M059J (cell line): Measurements from ENCODE around the gene CLCN3. TPM values are rescaled to one million over a fixed set of nuclear protein-coding genes. Genes with fewer than 3 reads are reported as not detected.
"Not testable (repeated sequence)": the region's sequence is repeated elsewhere in the genome, so short reads cannot be mapped to it uniquely, and the experiment has no call there.

Experiments
- DNase-seq: peaks from one replicate; pipeline ENCODE4 v3.0.0-alpha.2; 2012; ENCODE audit warnings: low read depth
- total RNA-seq: library from RNA; depleted of rRNA; stranded (reverse); fragments of >200 nt; shearing (Covaris generic); gene quantifications from 2 replicates; pipeline ENCODE4 v1.2.3, GENCODE V29; 2014

CLCN3 gene
- total RNA-seq, 1 experiment from 2014 or later: 11.3 TPM

DNA sequence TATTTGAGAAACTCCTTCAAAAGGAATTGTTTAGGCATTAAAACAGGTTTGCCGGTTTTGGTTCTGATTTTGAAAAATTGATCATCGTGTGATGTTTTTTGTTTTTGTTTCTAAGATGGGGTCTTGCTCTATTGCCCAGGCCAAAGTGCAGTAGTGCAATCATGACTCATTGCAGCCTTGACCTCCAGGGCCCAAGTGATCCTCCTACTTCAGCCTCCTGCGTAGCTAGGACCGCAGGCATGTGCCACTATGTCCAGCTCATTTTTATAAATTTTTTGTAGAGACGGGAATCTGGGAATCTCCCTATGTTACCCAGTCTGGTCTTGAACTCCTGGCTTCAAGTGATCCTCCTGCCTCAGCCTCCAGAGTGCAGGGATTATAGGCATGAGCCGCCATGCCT is 35.0 kb downstream of the CLCN3 start:
- DNase-seq: no peak

DNA sequence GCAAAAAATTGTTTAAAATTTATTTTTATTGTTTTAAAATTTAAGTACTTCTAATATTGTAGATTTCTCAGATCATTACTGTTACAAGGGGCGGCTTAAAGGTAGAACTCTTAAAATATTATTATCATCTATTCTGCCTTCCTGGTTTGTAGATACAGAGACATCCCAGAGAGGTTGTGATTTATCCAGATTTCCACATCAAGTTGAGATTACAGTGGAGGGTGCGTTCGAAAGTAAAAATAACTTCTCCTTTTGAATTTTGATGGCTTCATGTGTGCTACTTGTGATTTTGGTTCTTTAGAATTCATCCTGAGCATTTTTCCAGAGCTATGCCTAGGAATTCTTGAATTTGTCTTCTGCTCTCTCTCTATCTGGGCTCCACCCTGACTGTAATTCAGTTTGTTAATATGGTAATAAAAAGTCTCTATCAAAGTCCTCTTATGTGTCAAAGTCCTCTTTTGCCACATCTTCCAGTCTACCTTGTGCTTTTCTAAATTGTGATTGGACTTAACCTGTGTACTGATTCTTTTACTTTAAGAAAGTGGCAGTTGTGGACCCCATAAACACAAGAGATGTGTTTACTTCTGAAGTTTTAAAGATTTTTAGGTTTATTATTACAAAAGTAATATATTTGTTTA is 37.2 kb downstream of the CLCN3 start:
- no peak for DNase-seq

DNA sequence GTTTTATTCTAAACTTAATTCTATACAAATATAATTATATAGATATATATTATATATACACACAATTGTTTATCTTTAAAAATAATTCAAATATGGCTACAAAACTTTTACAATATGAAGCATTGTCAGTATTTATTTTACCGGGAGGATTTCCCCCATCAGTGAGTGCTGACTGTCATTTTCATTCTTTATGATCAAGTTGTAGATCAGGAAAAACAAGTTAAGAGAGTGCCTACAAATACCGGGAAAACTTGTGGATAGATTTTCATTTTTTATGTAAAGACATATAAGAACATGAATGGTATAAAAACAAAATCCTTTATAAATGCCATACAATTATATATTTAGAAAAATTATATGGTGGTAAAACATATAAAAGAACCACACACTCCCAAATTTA is 37.8 kb downstream of the CLCN3 start:
- no peak for DNase-seq

DNA sequence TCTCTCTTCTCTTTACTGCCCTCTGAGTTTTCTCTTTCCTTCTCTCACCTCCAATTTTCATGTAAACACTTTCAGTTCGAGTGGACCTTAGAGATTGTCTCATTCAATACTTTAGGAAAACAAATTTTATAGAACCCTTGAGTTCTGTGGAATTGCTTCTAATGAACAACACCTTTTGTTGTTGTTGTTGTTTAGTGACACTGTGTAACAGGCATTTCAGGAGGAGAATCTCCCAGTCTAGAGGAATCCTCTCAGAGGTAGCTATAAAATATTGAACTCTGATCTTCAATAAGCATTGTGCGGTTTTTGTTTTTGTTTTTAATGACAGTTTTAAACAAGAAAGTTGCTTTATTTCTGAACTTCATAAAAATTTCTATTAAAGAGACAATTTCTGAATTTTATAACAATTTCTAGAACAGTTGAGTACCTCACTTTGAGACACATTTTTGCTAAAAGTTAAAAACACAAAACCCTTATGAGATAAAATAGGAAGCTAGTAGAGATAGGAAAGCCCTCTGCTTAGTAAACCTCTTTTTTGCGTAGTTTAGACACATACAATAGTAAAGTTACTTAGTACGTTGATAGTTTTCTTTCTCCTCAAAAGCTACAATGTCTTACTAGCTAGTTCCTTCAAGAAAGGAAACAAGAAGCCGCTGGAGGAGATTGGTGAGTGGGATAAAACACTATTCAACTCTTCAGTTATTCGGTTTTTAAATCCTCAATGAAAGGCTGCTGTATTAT is 38.8 kb downstream of the CLCN3 start:
- DNase-seq: peak; percentile 12

DNA sequence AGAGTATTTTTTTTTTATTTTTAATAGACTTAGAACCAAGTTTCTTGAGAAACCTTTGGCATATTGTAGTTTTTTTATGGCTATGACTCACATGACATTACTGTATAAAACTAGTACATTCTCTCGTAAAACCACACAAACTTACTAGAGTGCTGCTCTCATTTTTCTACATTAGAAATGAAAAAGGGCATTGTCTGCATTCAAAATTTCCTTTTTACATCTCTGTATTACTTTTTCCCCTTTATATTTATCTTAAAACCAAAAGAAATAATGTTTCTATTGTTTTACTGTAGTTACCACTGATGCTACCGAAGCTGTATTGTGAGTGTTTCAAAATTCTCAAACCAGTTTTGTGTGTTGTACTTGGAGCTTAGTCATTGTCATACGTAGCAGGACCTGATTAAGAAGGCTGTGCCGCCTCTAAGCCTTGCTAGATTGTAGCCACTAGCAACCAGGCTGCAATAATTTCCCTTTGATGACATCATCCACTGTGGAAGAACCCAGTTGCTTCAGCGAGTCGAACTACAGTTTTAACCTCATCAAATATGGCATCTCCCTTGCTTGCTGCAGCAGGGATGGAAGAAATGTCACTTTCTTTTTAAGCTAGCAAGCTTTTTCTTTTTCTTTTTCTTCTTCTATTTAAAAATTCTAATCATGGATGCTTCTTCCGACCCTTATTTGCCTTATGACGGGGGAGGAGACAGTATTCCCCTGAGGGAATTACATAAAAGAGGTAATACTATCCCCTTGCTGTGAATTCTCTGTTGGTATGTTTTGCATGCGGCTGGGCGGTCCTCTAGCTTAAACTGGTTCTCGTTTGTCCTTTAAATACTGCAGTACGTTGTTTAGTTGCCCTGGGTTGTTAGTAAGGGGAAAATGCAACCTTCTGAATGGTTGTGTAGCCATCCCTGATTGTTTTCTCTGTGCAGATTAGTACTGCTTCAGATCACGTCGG is 39.6 kb downstream of the CLCN3 start:
- DNase-seq: peak; percentile 97

DNA sequence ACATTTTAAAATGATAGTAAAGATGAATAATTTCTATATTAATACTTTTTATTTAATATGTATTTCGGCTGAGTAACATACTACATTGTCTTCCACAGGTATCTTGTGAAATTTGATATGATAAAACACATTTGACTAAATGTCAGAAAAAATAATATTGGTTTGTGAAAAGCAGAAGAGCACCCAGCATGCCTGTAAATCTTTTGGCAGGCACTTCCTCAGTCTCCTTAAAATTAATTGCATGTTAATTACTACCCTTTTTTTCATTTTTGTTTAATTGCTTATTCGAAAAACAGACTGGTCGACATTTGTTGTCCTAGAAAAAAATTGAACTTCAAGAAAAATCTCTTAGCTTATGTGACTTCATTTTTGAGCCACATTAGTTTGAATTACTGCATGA is 40.6 kb downstream of the CLCN3 start:
- DNase-seq: no peak

DNA sequence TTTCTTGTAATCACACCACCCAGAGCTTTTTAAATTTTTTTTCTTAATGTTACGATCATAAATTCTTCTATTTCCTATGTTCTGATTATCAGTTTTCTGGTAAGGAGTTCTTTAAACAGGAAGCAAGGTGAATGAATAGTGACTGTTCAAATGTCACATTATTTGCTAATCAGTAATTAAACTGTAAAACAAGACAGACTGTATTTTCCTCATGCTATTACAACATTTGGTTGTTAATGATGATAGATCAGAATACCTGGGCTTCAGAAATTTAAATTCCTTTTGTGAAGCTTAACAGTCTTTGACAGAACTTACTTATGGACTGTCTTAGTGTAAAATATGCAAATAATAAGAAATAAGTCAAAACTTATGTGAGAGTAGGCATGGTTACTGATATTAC is 41.4 kb downstream of the CLCN3 start:
- DNase-seq: no peak

DNA sequence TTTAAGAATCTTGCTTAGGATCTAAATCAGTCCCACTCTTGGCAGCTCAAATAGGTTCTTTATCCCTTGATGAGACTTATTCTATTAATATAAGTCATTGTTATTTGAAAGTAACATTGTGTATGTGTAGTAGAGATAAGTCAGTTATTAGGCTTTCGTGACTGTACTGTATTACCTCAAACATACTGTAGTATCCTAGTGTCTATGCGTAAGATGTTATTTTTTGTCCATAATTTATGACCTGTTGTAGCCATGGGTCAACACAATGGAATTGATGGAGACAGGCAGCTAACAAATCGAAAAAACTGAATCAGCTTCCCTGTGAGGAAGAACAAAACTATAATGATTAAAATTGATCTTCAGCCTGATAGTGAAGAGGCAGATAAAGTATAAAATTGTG is 41.8 kb downstream of the CLCN3 start:
- DNase-seq: no peak

DNA sequence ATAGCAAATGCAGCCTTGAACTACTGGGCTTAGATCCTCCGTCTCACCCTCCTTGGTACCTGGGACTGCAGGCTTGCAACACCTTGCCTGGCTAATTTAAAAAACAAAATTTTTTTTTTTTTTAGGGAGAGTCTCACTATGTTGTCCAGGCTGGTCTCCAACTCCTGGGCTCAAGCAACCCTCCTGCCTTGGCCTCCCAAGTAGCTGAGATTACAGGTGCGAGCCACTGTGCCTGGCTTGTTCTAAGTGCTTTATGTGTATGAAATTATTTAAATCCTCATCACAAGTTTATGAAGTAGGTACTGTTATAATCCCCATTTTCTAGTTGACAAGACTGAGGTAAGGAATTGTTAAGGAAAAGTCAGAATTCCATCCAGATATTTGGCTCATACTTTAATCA is 43.0 kb downstream of the CLCN3 start:
- no peak for DNase-seq

DNA sequence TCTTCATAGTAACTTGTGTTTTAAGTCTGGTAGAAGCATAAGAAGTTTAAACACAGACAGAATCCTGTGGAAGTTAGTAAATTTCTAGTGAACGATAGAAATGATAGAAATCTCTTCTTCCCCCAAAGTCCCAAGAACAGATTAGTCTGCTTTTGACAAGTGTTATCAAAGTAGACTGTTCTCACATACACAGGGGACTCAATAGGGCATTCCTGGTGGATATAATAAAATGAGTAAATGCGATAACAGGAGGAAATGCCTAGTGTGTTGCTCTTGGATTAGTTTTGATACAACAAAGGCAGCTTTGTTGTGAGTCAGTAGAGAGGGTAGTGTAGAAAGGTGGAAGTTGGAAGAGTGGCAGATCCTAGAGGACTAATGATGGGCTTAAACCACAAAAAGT is 43.5 kb downstream of the CLCN3 start:
- DNase-seq: peak; percentile 17

DNA sequence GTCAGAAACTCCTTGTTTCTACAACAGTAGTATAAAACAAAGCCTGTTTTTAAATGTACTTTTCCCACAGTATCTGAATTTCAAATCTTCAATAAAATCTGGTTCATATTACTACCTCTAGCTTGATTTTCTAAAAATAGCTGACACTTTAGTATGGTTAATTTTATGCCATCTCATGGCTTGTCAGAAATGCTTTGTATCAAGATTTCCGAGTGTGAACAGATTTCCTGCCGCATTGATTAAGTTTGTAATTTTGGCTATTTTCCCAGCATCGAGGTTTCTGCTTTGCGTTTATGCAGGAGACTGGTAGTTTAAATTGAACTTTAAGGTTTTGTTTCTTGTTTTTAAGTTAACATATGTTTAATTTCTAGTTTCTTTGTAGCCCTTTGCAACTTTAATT is 44.2 kb downstream of the CLCN3 start:
- DNase-seq: peak; percentile 2

DNA sequence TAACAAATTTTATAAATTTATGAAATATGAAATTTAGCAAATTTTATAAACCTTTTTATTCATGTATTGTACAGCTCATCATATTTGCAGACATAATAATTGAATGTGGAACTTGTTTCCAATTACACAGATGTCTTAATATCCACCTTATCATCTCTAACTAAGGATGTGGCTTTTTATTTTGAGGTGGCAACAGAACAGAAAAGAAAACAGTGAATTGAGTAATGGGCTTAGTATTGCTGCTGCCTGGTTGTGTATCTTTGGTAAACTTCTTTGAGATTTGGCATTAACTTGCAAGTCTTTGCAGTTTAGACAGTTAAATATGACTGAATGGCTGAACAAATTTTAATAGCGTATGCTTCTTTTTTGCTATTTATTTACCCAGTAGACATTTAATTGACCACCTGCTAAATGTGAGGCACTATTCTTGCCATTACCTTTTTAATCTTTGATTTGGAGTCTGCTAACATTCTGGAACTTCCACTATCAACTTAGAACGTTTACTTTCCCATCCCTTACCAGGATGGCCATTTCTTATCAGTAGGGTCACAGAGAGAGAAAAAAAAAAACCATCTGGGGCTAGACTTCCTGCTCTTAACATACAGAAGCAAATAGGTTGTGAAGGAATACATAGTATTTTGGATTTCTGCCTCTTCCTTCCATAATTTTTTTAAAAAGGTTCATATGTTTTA is 44.8 kb downstream of the CLCN3 start:
- no peak for DNase-seq

DNA sequence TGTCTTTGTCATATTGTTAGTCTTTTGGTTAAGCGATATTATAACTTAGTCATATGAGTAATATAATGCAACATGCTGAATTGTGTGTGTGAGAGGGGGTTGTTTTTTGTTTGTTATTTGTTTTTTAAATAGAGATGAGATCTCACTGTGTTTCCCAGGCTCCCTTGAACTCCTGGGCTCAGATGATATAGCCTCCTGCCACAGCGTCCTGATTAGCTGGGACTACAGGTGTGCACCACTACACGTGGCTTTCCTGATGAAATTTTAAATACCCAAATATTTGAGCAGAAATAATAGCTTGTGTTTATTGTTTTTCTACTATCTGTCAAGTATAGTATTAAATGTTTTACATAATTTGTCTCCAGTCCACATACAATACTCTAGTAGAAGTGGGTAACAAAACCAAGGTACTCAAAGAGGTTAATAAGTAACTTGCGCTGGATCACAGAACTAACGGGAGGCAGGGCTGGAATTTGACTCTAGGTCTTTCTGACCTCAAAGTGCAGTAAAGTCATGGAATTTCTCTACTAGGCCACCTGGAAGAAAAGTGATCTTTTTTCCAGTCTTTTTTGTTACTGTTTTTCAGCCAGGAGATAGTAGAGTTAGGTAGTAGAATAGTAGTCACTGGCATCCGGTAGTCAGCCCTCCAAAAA is 47.8 kb downstream of the CLCN3 start:
- no peak for DNase-seq

DNA sequence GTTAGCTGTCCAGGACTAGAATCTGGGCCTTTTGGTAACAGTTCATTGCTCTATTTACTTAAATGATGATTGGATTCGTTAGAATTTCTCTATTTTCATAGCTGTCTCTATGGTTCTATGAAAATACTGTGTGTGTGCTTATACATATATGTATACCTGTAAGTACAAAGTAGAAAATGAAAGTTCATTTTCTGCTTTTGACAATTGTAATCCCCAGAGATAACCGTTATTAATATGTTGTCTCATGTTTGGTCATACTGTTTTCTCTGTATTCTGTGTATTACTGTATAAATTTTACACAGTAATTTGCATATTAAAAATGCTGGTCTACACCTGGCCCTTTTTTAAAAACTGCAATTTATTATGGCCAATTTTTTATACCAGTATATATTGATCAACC is 55.4 kb downstream of the CLCN3 start:
- DNase-seq: no peak

DNA sequence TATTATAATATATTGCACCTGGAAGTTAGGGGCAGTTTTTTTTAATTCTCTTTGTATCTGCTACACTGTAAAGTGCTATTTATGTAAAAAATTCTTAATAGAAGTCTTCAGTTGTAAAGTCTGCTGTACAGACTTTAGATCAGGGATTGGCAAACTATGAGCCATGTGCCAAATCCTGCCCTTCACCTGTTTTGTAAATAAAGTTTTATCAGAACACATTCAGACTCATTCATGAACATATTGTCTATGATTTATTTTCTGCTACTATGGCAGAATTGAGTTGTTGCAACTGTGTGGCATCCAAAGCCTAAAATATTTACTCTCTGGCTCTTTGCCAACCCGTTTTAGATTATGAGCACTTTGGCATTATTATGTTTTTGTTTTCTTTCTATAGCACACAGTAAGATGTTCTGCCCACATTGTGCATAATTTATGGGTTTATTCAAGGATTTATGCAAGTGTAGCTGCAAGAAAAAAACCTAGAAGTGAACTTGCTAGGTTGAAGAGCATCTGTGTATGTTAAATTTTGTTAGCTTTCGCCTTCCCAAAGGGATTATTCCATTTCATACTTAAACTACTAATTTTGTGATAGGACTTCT is 56.9 kb downstream of the CLCN3 start:
- DNase-seq: no peak

DNA sequence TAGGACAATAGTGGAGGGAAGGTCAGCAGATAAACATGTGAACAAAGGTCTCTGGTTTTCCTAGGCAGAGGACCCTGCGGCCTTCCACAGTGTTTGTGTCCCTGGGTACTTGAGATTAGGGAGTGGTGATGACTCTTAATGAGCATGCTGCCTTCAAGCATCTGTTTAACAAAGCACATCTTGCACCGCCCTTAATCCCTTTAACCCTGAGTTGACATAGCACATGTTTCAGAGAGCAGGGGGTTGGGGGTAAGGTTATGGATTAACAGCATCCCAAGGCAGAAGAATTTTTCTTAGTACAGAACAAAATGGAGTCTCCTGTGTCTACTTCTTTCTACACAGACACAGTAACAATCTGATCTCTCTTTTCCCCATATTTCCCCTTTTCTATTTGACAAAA is 58.1 kb downstream of the CLCN3 start:
- DNase-seq: not testable (repeated sequence)

DNA sequence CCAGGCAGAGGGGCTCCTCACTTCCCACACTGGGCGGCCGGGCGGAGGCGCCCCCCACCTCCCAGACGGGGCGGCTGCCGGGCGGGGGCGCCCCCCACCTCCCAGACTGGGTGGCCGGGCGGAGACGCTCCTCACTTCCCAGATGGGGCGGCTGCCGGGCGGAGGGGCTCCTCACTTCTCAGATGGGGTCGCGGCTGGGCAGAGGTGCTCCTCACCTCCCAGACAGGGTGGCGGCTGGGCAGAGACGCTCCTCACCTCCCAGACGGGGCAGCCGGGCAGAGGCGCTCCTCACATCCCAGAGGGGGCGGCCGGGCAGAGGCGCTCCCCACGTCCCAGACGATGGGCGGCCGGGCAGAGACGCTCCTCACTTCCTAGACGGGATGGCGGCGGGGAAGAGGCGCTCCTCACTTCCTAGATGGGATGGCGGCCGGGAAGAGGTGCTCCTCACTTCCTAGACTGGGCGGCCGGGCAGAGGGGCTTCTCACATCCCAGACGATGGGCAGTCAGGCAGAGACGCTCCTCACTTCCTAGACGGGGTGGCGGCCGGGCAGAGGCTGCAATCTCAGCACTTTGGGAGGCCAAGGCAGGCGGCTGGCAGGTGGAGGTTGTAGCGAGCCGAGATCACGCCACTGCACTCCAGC is 58.7 kb downstream of the CLCN3 start:
- DNase-seq: not testable (repeated sequence)

DNA sequence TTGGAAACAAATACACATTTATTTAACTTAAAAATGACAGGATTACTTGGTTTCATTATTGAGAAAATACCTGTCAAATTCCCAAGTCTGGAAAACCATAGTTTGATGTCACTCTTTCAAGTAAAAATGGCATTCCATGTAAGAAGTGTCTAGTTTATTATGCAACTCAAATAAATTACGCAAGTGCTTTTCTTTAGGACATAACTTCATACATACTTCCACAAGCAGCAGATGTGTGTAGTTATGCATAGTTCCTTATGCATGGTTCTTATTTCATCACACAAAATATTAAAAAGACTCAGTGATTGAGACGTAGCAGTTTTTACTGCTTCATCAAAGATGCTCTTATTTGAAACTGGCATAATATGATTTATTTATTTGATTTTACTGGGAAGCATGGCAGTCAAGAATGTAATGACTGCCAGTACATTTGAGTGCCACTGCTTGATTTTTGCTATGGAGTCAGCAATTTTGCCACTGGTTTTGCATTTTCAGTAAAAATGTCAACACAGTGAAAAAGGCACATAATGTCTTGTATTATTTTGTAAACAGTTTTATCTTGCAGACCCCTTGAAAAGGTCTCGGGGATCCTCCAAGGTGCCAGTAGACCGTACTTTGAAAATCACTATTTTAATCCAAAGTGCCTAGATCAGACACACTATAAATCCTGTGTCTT is 62.1 kb downstream of the CLCN3 start:
- DNase-seq: no peak

DNA sequence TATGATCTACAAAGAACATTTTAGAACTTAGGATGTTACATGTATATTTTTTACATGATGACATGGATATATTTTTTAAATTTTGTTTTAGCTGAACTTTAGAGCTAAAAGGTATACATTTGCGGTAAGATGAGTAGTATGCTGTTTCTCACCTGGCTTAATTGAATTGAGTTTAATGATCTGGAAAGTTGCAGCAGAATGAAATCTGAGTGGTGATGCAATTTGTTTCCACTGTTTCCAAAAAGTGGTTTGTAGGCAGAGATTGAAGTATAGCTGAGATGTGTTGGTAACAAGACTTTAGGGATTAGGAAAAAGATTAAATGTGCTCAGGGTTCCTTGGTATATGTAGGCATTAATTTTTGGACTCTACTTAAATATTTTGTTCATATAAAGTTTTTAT is 69.3 kb downstream of the CLCN3 start:
- no peak for DNase-seq

DNA sequence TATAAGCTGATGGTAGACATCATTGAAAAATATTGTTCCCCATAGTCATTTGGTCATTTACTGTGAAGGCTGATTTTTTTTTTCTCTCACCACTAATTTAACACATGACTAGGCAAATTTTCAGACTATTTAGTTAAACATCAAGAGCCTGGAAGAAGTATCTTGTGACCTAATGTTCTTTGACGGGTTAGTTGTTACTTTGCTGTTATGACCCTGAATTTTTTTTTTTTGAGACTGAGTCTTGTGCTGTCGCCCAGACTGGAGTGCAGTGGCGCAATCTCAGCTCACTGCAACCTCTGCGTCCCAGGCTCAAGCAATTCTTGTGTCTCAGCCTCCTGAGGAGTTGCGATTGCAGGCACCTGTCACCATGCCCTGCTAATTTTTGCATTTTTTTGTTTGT is 70.4 kb downstream of the CLCN3 start:
- no peak for DNase-seq
